Activated naive CD4-positive, alpha-beta T cell treated with anti-CD3 and anti-CD28 coated beads, Interleukin-2, amount 50 U/mL, for 24 hours (primary cell): ENCODE measurements around the gene TM9SF4.

Experiments used
- H3K27ac Mint-ChIP-seq: one replicate; pipeline ENCODE4 v1.8.0; 2021; ENCODE audit warnings: mild to moderate bottlenecking, mixed read lengths
- H3K27me3 Mint-ChIP-seq: one replicate; pipeline ENCODE4 v1.8.0; 2021; ENCODE audit warnings: mixed read lengths
- H3K36me3 Mint-ChIP-seq: one replicate; pipeline ENCODE4 v1.8.0; 2021; ENCODE audit warnings: mixed read lengths
- H3K4me1 Mint-ChIP-seq: one replicate; pipeline ENCODE4 v1.8.0; 2021; ENCODE audit warnings: mixed read lengths
- H3K4me3 Mint-ChIP-seq: one replicate; pipeline ENCODE4 v1.8.0; 2021; ENCODE audit warnings: mild to moderate bottlenecking, mixed read lengths
- H3K9me3 Mint-ChIP-seq: one replicate; pipeline ENCODE4 v1.8.0; 2021; ENCODE audit warnings: mixed read lengths

TM9SF4 gene

GRCh38 chr20:32109392-32110172 is at the start of gene TM9SF4:
TSS of gene TM9SF4 (plus strand) at chr20:32109714. CDS start at chr20:32109741, 27 bp downstream.
- H3K27ac Mint-ChIP-seq: peak within 1 kb of the TSS; percentile 99
- no peaks in the 10 kb centered on the region for H3K27me3 Mint-ChIP-seq
- peak within 1 kb of the TSS; percentile 92 for H3K4me3 Mint-ChIP-seq
- H3K36me3 Mint-ChIP-seq: peaks cover 2% of the 10 kb centered on the region
- H3K4me1 Mint-ChIP-seq: peaks cover 38% of the 10 kb centered on the region
- H3K9me3 Mint-ChIP-seq: no peaks in the 10 kb centered on the region

- Mint-ChIP-seq H3K27ac (no peak overlapping the region), H3K9me3 (no peaks in the 10 kb centered on the region), H3K4me3 (no peak overlapping the region), H3K4me1 (no peaks in the 10 kb centered on the region), H3K27me3 (peaks cover 26% of the 10 kb centered on the region), H3K36me3 (no peaks in the 10 kb centered on the region)
Observed at GRCh38 chr20:32062776-32063170, 46.7 kb upstream of the TM9SF4 start.

- H3K4me1 Mint-ChIP-seq: no peaks in the 10 kb centered on the region
- H3K27ac Mint-ChIP-seq: no peak overlapping the region
- peaks cover 25% of the 10 kb centered on the region for H3K27me3 Mint-ChIP-seq
- H3K9me3 Mint-ChIP-seq: no peaks in the 10 kb centered on the region
- no peaks in the 10 kb centered on the region for H3K36me3 Mint-ChIP-seq
- no peak overlapping the region for H3K4me3 Mint-ChIP-seq
Observed at GRCh38 chr20:32063695-32064094, 45.8 kb upstream of the TM9SF4 start.

GRCh38 chr20:32064667-32065066 is 44.8 kb upstream of the TM9SF4 start:
- Mint-ChIP-seq H3K9me3 (no peaks in the 10 kb centered on the region), H3K4me1 (no peaks in the 10 kb centered on the region), H3K27me3 (peaks cover 17% of the 10 kb centered on the region), H3K36me3 (no peaks in the 10 kb centered on the region), H3K27ac (no peak overlapping the region), H3K4me3 (no peak overlapping the region)

- Mint-ChIP-seq H3K4me3 (no peak overlapping the region), H3K36me3 (no peaks in the 10 kb centered on the region), H3K9me3 (no peaks in the 10 kb centered on the region), H3K4me1 (no peaks in the 10 kb centered on the region), H3K27me3 (peaks cover 2% of the 10 kb centered on the region), H3K27ac (no peak overlapping the region)
Observed at GRCh38 chr20:32067234-32067821, 42.2 kb upstream of the TM9SF4 start.

GRCh38 chr20:32068174-32068573 is 41.3 kb upstream of the TM9SF4 start:
- Mint-ChIP-seq H3K27ac (no peak overlapping the region), H3K4me1 (no peaks in the 10 kb centered on the region), H3K9me3 (no peaks in the 10 kb centered on the region), H3K36me3 (no peaks in the 10 kb centered on the region), H3K27me3 (peaks cover 2% of the 10 kb centered on the region), H3K4me3 (no peak overlapping the region)

- no peaks in the 10 kb centered on the region for H3K4me1 Mint-ChIP-seq
- H3K27me3 Mint-ChIP-seq: peaks cover 2% of the 10 kb centered on the region
- H3K9me3 Mint-ChIP-seq: no peaks in the 10 kb centered on the region
- no peaks in the 10 kb centered on the region for H3K36me3 Mint-ChIP-seq
- H3K4me3 Mint-ChIP-seq: no peak overlapping the region
- no peak overlapping the region for H3K27ac Mint-ChIP-seq
Observed at GRCh38 chr20:32069711-32070110, 39.8 kb upstream of the TM9SF4 start.

GRCh38 chr20:32070282-32070681 is 39.2 kb upstream of the TM9SF4 start:
- no peak overlapping the region for H3K27ac Mint-ChIP-seq
- H3K9me3 Mint-ChIP-seq: no peaks in the 10 kb centered on the region
- no peaks in the 10 kb centered on the region for H3K36me3 Mint-ChIP-seq
- no peak overlapping the region for H3K4me3 Mint-ChIP-seq
- peaks cover 2% of the 10 kb centered on the region for H3K27me3 Mint-ChIP-seq
- no peaks in the 10 kb centered on the region for H3K4me1 Mint-ChIP-seq

- Mint-ChIP-seq H3K27ac (no peak overlapping the region), H3K4me3 (no peak overlapping the region), H3K9me3 (no peaks in the 10 kb centered on the region), H3K27me3 (peaks cover 2% of the 10 kb centered on the region), H3K4me1 (no peaks in the 10 kb centered on the region), H3K36me3 (no peaks in the 10 kb centered on the region)
Observed at GRCh38 chr20:32070690-32071213, 38.8 kb upstream of the TM9SF4 start.

GRCh38 chr20:32071395-32072167 is 37.9 kb upstream of the TM9SF4 start:
- no peaks in the 10 kb centered on the region for H3K4me1 Mint-ChIP-seq
- H3K27me3 Mint-ChIP-seq: peaks cover 2% of the 10 kb centered on the region
- H3K36me3 Mint-ChIP-seq: no peaks in the 10 kb centered on the region
- no peaks in the 10 kb centered on the region for H3K9me3 Mint-ChIP-seq
- H3K4me3 Mint-ChIP-seq: no peak overlapping the region
- no peak overlapping the region for H3K27ac Mint-ChIP-seq

GRCh38 chr20:32072168-32072750 is 37.3 kb upstream of the TM9SF4 start:
- Mint-ChIP-seq H3K4me3 (no peak overlapping the region), H3K9me3 (no peaks in the 10 kb centered on the region), H3K27ac (no peak overlapping the region), H3K36me3 (no peaks in the 10 kb centered on the region), H3K27me3 (peaks cover under 1% of the 10 kb centered on the region), H3K4me1 (no peaks in the 10 kb centered on the region)

GRCh38 chr20:32075534-32075933 is 34.0 kb upstream of the TM9SF4 start:
- Mint-ChIP-seq H3K4me1 (no peaks in the 10 kb centered on the region), H3K9me3 (no peaks in the 10 kb centered on the region), H3K27ac (no peak overlapping the region), H3K36me3 (no peaks in the 10 kb centered on the region), H3K27me3 (peaks cover 1% of the 10 kb centered on the region), H3K4me3 (no peak overlapping the region)

GRCh38 chr20:32077190-32077589 is 32.3 kb upstream of the TM9SF4 start:
- H3K4me1 Mint-ChIP-seq: no peaks in the 10 kb centered on the region
- no peaks in the 10 kb centered on the region for H3K9me3 Mint-ChIP-seq
- H3K36me3 Mint-ChIP-seq: no peaks in the 10 kb centered on the region
- peaks cover 1% of the 10 kb centered on the region for H3K27me3 Mint-ChIP-seq
- H3K27ac Mint-ChIP-seq: no peak overlapping the region
- no peak overlapping the region for H3K4me3 Mint-ChIP-seq

- H3K4me3 Mint-ChIP-seq: no peak overlapping the region
- H3K4me1 Mint-ChIP-seq: no peaks in the 10 kb centered on the region
- no peaks in the 10 kb centered on the region for H3K36me3 Mint-ChIP-seq
- no peaks in the 10 kb centered on the region for H3K9me3 Mint-ChIP-seq
- peaks cover 1% of the 10 kb centered on the region for H3K27me3 Mint-ChIP-seq
- H3K27ac Mint-ChIP-seq: no peak overlapping the region
Observed at GRCh38 chr20:32078322-32078721, 31.2 kb upstream of the TM9SF4 start.

- no peak overlapping the region for H3K27ac Mint-ChIP-seq
- H3K4me3 Mint-ChIP-seq: no peak overlapping the region
- H3K27me3 Mint-ChIP-seq: peaks cover 1% of the 10 kb centered on the region
- no peaks in the 10 kb centered on the region for H3K9me3 Mint-ChIP-seq
- no peaks in the 10 kb centered on the region for H3K36me3 Mint-ChIP-seq
- no peaks in the 10 kb centered on the region for H3K4me1 Mint-ChIP-seq
Observed at GRCh38 chr20:32078791-32079190, 30.7 kb upstream of the TM9SF4 start.
